HG03103 (cell line): ENCODE results near the gene AMY2B.
"Not testable (repeated sequence)": the region's sequence is repeated elsewhere in the genome, so short reads cannot be mapped to it uniquely, and the experiment has no call there.

Experiments used
- ATAC-seq: cut with Tn5 transposase; IDR thresholded peaks from one replicate; pipeline ENCODE4 v1.9.1; 2021; ENCODE audit warnings: low read depth; ENCODE audit not compliant: unreplicated experiment

AMY2B gene

GRCh38 chr1:103616362-103616761, 45.0 kb downstream of the AMY2B start:
- no peak for ATAC-seq

GRCh38 chr1:103616994-103617477, 45.6 kb downstream of the AMY2B start, which contains the start of gene AMY2A:
Gene AMY2A, plus strand, starts transcription at chr1:103617427. Its CDS starts 14 bp downstream, at chr1:103617441.
- ATAC-seq = not testable (repeated sequence)

GRCh38 chr1:103627436-103627835, 56.0 kb downstream of the AMY2B start:
- ATAC-seq = not testable (repeated sequence)
